Right forelimb (tissue), 1 donor: ENCODE measurements around the gene ITGA5.
A peak's percentile ranks its signal among the peaks of the same experiment; 100 is the strongest.

ENCODE experiments used
- DNase-seq: peaks from one replicate; pipeline ENCODE4 v3.0.0-alpha.2; 2018

Gene ITGA5

GRCh38 chr12:54387114-54387467, 32.0 kb downstream of the ITGA5 start:
- no peak for DNase-seq

- no peak for DNase-seq
Observed at GRCh38 chr12:54386403-54387113, 32.5 kb downstream of the ITGA5 start.

- DNase-seq = no peak
Observed at GRCh38 chr12:54385251-54385914, 33.7 kb downstream of the ITGA5 start.

GRCh38 chr12:54384591-54385041, 34.5 kb downstream of the ITGA5 start, which contains the start of gene ZNF385A:
TSS of gene ZNF385A (minus strand) at chr12:54384733. CDS start at chr12:54384514, 219 bp downstream.
- DNase-seq = no peak

GRCh38 chr12:54383041-54383609, 35.9 kb downstream of the ITGA5 start:
- no peak for DNase-seq

- DNase-seq = no peak
Observed at GRCh38 chr12:54381136-54381535, 37.9 kb downstream of the ITGA5 start.

- DNase-seq = peak; percentile 95
Observed at GRCh38 chr12:54379398-54380201, 39.5 kb downstream of the ITGA5 start.

GRCh38 chr12:54378796-54379397, 40.2 kb downstream of the ITGA5 start:
- DNase-seq = peak; percentile 79

- no peak for DNase-seq
Observed at GRCh38 chr12:54377797-54378515, 41.1 kb downstream of the ITGA5 start.

- no peak for DNase-seq
Observed at GRCh38 chr12:54377007-54377406, 42.1 kb downstream of the ITGA5 start.

GRCh38 chr12:54376596-54376995, 42.5 kb downstream of the ITGA5 start:
- no peak for DNase-seq

GRCh38 chr12:54375259-54375579, 43.8 kb downstream of the ITGA5 start:
- no peak for DNase-seq

GRCh38 chr12:54374562-54375258, 44.4 kb downstream of the ITGA5 start:
- DNase-seq = no peak

GRCh38 chr12:54373649-54374561, 45.2 kb downstream of the ITGA5 start:
- no peak for DNase-seq

GRCh38 chr12:54372113-54372806, 46.8 kb downstream of the ITGA5 start:
- DNase-seq = no peak

- peak; percentile 73 for DNase-seq
Observed at GRCh38 chr12:54371328-54372112, 47.5 kb downstream of the ITGA5 start.

GRCh38 chr12:54370171-54370730, 48.8 kb downstream of the ITGA5 start:
- peak; percentile 88 for DNase-seq

GRCh38 chr12:54369597-54370131, 49.4 kb downstream of the ITGA5 start:
- no peak for DNase-seq
